Transverse colon (tissue), 4 donors: Measurements from ENCODE around the gene PDC. TPM values are rescaled to one million over a fixed set of nuclear protein-coding genes. Genes with fewer than 3 reads are reported as not detected.

Source experiments
- DNase-seq: peaks from one replicate; pipeline ENCODE4 v3.0.0-alpha.2; 2019
- H3K27ac ChIP-seq, 4 donors: fragments of 200-600 bp; sonication (generic); 2 replicates each; pipeline ENCODE4 v1.5.1; 2016 to 2018; ENCODE audit warnings: inconsistent platforms in 4 of 4
- H3K27me3 ChIP-seq: fragments of 200-600 bp; sonication (generic); 2 replicates; pipeline ENCODE4 v1.5.1; 2017; ENCODE audit warnings: inconsistent platforms
- H3K36me3 ChIP-seq, 4 donors: fragments of 200-600 bp; sonication (generic); 2 replicates each; pipeline ENCODE4 v1.5.1; 2017 to 2019; ENCODE audit warnings: inconsistent platforms in 4 of 4
- H3K4me1 ChIP-seq, 4 donors: fragments of 200-600 bp; sonication (generic); 2 replicates each; pipeline ENCODE4 v1.5.1; 2017 to 2020; ENCODE audit warnings: inconsistent platforms in 4 of 4
- H3K4me3 ChIP-seq, 4 donors: fragments of 200-600 bp; sonication (generic); 1 replicate in 1 of 4; 2 replicates in 3 of 4; pipeline versions ENCODE4 v1.5.1 to v1.6.1; 2017 to 2019; ENCODE audit warnings: inconsistent platforms in 4 of 4
- H3K9me3 ChIP-seq, 2 donors: fragments of 200-600 bp; sonication (generic); 2 replicates each; pipeline ENCODE4 v1.5.1; 2017 to 2019; ENCODE audit warnings: inconsistent platforms in 2 of 2
- CTCF ChIP-seq, 5 experiments: fragments of 200-600 bp in 3 of 5; fragments of 450-650 bp in 2 of 5; sonication (generic) in 3 of 5; IDR thresholded peaks; 1 replicate in 2 of 5; 2 replicates in 3 of 5; pipeline ENCODE4 v1.5.1; 2016 to 2017; ENCODE audit warnings: antibody characterized with exemption in 5 of 5, inconsistent platforms in 3 of 5, mild to moderate bottlenecking in 2 of 5, moderate library complexity in 1 of 5
- EP300 ChIP-seq: sonication (generic); formaldehyde crosslinking; IDR thresholded peaks from one replicate; pipeline ENCODE4 v1.6.1; 2017; ENCODE audit warnings: antibody characterized with exemption, low read depth
- POLR2A ChIP-seq: fragments of 450-650 bp; IDR thresholded peaks from one replicate; pipeline ENCODE4 v1.6.1; 2016; ENCODE audit warnings: antibody characterized with exemption, mild to moderate bottlenecking, moderate library complexity
- POLR2AphosphoS5 ChIP-seq, 3 donors: sonication (generic); formaldehyde crosslinking; IDR thresholded peaks; one replicate each; pipeline ENCODE4 v1.6.1; 2016; ENCODE audit warnings: antibody characterized with exemption in 3 of 3
- WGBS, 2 donors: methylation state at CpG; one replicate each; pipeline ENCODE4 v1.1.5; 2018; ENCODE audit warnings: low coverage in 1 of 2; 5-methylcytosine and 5-hydroxymethylcytosine counted together
- in situ Hi-C, 4 donors: fragments of 200-750 bp; cut with MboI; loops; one replicate each; pipeline versions ENCODE4 v1.15.0 to v1.15.1; 2017; ENCODE audit warnings: low sequenced_read_pairs in 3 of 4, low pct_ligation_motif_present in 1 of 4, low pct_unique_long_range_greater_than_20kb in 1 of 4
- intact Hi-C: fragments of 100-400 bp; cut with DNase I; formaldehyde crosslinking; loops from one replicate; pipeline ENCODE4 v1.15.1; 2023; ENCODE audit warnings: low total_unique reads
- total RNA-seq, 4 donors: library from RNA; depleted of rRNA; stranded (reverse); fragments of >200 nt; gene quantifications; one replicate each; pipeline ENCODE4 v1.1.0, GENCODE V29; 2016

PDC gene
- not detected for total RNA-seq

GRCh38 chr1:186461014-186461413 lies at the start of gene PDC:
Gene PDC (minus strand): TSS chr1:186461114. CDS start chr1:186449459, 11,655 bp downstream.
- Histone ChIP-seq H3K27ac (no peak within 1 kb of the TSS), H3K4me3 (no peak within 1 kb of the TSS), H3K27me3 (no peaks in the 10 kb centered on the region), H3K36me3 (no peaks in the 10 kb centered on the region), H3K4me1 (no peaks in the 10 kb centered on the region), H3K9me3 (no peaks in the 10 kb centered on the region)
- TF ChIP-seq POLR2AphosphoS5 (IDR thresholded peaks at IDR 0.05) = no peak
- 83 to 85% methylated on average over 2 of the region's 2 CpGs for WGBS, 2 donors
- no peak for DNase-seq
- in situ Hi-C loops = no loop called here
- intact Hi-C loops = no loop called here

- in situ Hi-C loops (no loop called here), intact Hi-C loops (no loop called here)
- H3K27ac ChIP-seq = no peak overlapping the region
- H3K36me3 ChIP-seq = no peaks in the 10 kb centered on the region
- WGBS, 2 donors = 79 to 84% methylated on average over 2 of the region's 2 CpGs
- TF ChIP-seq POLR2AphosphoS5 (IDR thresholded peaks at IDR 0.05) = no peak
- no peak for TF ChIP-seq CTCF (IDR thresholded peaks at IDR 0.05)
- no peak for TF ChIP-seq EP300
- no peak for TF ChIP-seq POLR2A
- H3K4me1 ChIP-seq = no peaks in the 10 kb centered on the region
- peaks cover 0 to 6% of the 10 kb centered on the region in 2 donors for H3K9me3 ChIP-seq
- H3K4me3 ChIP-seq = no peak overlapping the region
- no peaks in the 10 kb centered on the region for H3K27me3 ChIP-seq
- DNase-seq = no peak
Observed at GRCh38 chr1:186503190-186503589, 42.3 kb upstream of the PDC start.

GRCh38 chr1:186502087-186502486 lies 41.2 kb upstream of the PDC start:
- Histone ChIP-seq H3K4me1 (no peaks in the 10 kb centered on the region), H3K4me3 (no peak overlapping the region), H3K36me3 (no peaks in the 10 kb centered on the region), H3K9me3 (peaks cover 0 to 6% of the 10 kb centered on the region in 2 donors), H3K27me3 (no peaks in the 10 kb centered on the region), H3K27ac (no peak overlapping the region)
- in situ Hi-C loops (no loop called here), intact Hi-C loops (no loop called here)
- DNase-seq = no peak
- TF ChIP-seq POLR2A (no peak), CTCF (IDR thresholded peaks at IDR 0.05) (no peak), EP300 (no peak), POLR2AphosphoS5 (IDR thresholded peaks at IDR 0.05) (no peak)

GRCh38 chr1:186500804-186501203 lies 39.9 kb upstream of the PDC start:
- Histone ChIP-seq H3K9me3 (peaks cover 0 to 5% of the 10 kb centered on the region in 2 donors), H3K36me3 (no peaks in the 10 kb centered on the region), H3K27me3 (no peaks in the 10 kb centered on the region), H3K4me1 (no peaks in the 10 kb centered on the region), H3K27ac (no peak overlapping the region), H3K4me3 (no peak overlapping the region)
- intact Hi-C loops (no loop called here), in situ Hi-C loops (no loop called here)
- DNase-seq = no peak
- no peak for TF ChIP-seq CTCF (IDR thresholded peaks at IDR 0.05)
- TF ChIP-seq POLR2AphosphoS5 (IDR thresholded peaks at IDR 0.05) = no peak
- no peak for TF ChIP-seq EP300
- no peak for TF ChIP-seq POLR2A
- 44 to 82% methylated on average over 1 of the region's 1 CpG for WGBS, 2 donors

- no peak for TF ChIP-seq POLR2AphosphoS5 (IDR thresholded peaks at IDR 0.05)
- no peak for TF ChIP-seq POLR2A
- TF ChIP-seq EP300 = no peak
- no peak for TF ChIP-seq CTCF (IDR thresholded peaks at IDR 0.05)
- 71 to 96% methylated on average over 1 of the region's 1 CpG for WGBS, 2 donors
- Histone ChIP-seq H3K4me1 (no peaks in the 10 kb centered on the region), H3K9me3 (no peaks in the 10 kb centered on the region), H3K4me3 (no peak overlapping the region), H3K27me3 (no peaks in the 10 kb centered on the region), H3K27ac (no peak overlapping the region), H3K36me3 (no peaks in the 10 kb centered on the region)
- in situ Hi-C loops (loop anchor here in 1 of 4 donors (25.0 kb wide), 1 partner anchor 188 kb away; the partner anchor contains the start of gene PTGS2), intact Hi-C loops (no loop called here)
- DNase-seq = no peak
Observed at GRCh38 chr1:186499571-186499970, 38.7 kb upstream of the PDC start.
